H1 (cell line): ENCODE results near the gene PHLDA2.

Source experiments
- CBX8 ChIP-seq: fragments of 300-800, 300-1000 bp; sonication (generic); IDR thresholded peaks from 2 replicates; pipeline ENCODE4 v1.7.1; 2016; ENCODE audit warnings: low read depth, low read length, borderline replicate concordance
- CEBPB ChIP-seq: IDR thresholded peaks from 2 replicates; pipeline ENCODE4 v1.6.1; 2012; ENCODE audit warnings: low read depth, low read length
- EP300 ChIP-seq, 2 experiments: IDR thresholded peaks; 1 replicate in 1 of 2; 2 replicates in 1 of 2; pipeline ENCODE4 v1.6.1; 2011 to 2012; ENCODE audit warnings: low read depth in 2 of 2, low read length in 2 of 2, mild to moderate bottlenecking in 2 of 2, borderline replicate concordance in 1 of 2, inconsistent platforms in 1 of 2, moderate library complexity in 1 of 2
- EZH2 ChIP-seq: fragments of 200-600 bp; sonication (generic); IDR thresholded peaks from 2 replicates; pipeline ENCODE4 v1.7.1; 2012; ENCODE audit warnings: low read depth, mild to moderate bottlenecking, moderate library complexity, low read length, inconsistent platforms; ENCODE audit not compliant: severe bottlenecking
- KDM5A ChIP-seq: fragments of 200-600 bp; IDR thresholded peaks from 2 replicates; pipeline ENCODE4 v1.7.1; 2012; ENCODE audit warnings: mild to moderate bottlenecking, low read length, inconsistent platforms, mixed read lengths
- MAX ChIP-seq: IDR thresholded peaks from 2 replicates; pipeline ENCODE4 v1.6.1; 2012; ENCODE audit warnings: inconsistent platforms
- POLR2AphosphoS5 ChIP-seq: IDR thresholded peaks from 2 replicates; pipeline ENCODE4 v1.6.1; 2011; ENCODE audit warnings: low read depth, low read length
- SIX5 ChIP-seq: IDR thresholded peaks from 2 replicates; pipeline ENCODE4 v1.6.1; 2011; ENCODE audit warnings: mild to moderate bottlenecking, low read depth, low read length
- TF ChIP-seq, protein P1 (sequence below), 3 experiments: IDR thresholded peaks; 1 replicate in 2 of 3; 2 replicates in 1 of 3; pipeline versions ENCODE4 v1.5.1 to v1.6.1; 2011; ENCODE audit warnings: low read length in 3 of 3, mild to moderate bottlenecking in 3 of 3, inconsistent platforms in 2 of 3, low read depth in 1 of 3, moderate library complexity in 1 of 3; ENCODE audit not compliant: insufficient read depth in 1 of 3; ENCODE audit errors: control extremely low read depth in 1 of 3
- TF ChIP-seq, protein P2 (sequence below): IDR thresholded peaks from 2 replicates; pipeline ENCODE4 v1.6.1; 2011; ENCODE audit warnings: low read depth, mild to moderate bottlenecking, low read length; ENCODE audit not compliant: insufficient read depth

DNA sequence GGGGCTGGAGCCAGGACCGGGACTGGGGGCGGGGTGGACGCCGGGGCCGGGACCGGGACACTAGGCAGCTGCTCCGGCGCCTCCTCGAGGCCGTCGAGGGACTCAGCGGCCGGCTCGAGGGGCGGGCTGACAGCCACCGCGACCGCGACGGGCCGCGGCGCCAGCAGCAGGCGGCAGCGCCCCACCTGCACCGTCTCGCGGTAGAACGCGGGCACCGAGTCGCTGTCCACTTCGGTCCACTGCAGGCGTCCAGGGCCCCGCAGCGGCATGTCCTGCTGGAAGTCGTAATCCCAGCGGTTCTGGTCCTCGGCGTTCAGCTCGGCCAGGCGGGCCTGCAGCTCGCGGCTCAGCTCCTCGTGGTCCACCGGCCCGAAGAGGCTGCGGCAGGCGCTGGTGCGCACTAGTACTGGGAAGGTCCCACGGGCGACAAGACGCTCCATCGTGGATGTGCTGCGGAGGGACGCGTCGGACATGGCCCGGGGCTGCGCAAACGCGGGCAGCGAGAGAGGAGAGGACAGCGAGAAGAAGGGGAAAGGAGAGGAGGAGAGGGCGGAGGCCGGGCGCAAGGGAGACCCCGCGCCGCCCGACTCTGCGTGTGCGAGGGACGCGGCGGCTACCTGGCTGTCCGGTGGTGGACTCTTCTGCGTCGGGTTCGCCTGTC, 44.1 kb downstream of the PHLDA2 start:
- TF ChIP-seq EZH2 (peak; percentile 66), POLR2AphosphoS5 (no peak), SIX5 (no peak), CEBPB (no peak), CBX8 (no peak), KDM5A (no peak), EP300 (IDR thresholded peaks at IDR 0.05; ENCODE audit: borderline replicate concordance in 1 of 2, low read depth in 2 of 2, low read length in 2 of 2) (no peak), MAX (peak; percentile 88)
- TF ChIP-seq, protein P1, sequence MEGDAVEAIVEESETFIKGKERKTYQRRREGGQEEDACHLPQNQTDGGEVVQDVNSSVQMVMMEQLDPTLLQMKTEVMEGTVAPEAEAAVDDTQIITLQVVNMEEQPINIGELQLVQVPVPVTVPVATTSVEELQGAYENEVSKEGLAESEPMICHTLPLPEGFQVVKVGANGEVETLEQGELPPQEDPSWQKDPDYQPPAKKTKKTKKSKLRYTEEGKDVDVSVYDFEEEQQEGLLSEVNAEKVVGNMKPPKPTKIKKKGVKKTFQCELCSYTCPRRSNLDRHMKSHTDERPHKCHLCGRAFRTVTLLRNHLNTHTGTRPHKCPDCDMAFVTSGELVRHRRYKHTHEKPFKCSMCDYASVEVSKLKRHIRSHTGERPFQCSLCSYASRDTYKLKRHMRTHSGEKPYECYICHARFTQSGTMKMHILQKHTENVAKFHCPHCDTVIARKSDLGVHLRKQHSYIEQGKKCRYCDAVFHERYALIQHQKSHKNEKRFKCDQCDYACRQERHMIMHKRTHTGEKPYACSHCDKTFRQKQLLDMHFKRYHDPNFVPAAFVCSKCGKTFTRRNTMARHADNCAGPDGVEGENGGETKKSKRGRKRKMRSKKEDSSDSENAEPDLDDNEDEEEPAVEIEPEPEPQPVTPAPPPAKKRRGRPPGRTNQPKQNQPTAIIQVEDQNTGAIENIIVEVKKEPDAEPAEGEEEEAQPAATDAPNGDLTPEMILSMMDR (IDR thresholded peaks at IDR 0.05; ENCODE audit: control extremely low read depth in 1 of 3, insufficient read depth in 1 of 3, low read depth in 1 of 3, low read length in 3 of 3), result peak in 2 of 3 experiments; percentile 49 to 61; a peak in 3 of 4 replicates
- TF ChIP-seq, protein P2, sequence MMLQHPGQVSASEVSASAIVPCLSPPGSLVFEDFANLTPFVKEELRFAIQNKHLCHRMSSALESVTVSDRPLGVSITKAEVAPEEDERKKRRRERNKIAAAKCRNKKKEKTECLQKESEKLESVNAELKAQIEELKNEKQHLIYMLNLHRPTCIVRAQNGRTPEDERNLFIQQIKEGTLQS, result no peak
